KMS-11 (cell line): Measurements from ENCODE around the gene ARID1A.
"Not testable (repeated sequence)": the region's sequence is repeated elsewhere in the genome, so short reads cannot be mapped to it uniquely, and the experiment has no call there.

Experiments
- H2AFZ ChIP-seq: fragments of 200-600 bp; sonication (generic); 2 replicates; pipeline ENCODE4 v1.6.1; 2016; ENCODE audit warnings: antibody characterized with exemption, mixed run types, low read depth
- H3K27ac ChIP-seq: fragments of 200-600 bp; sonication (generic); 2 replicates; pipeline ENCODE4 v1.6.1; 2016; ENCODE audit warnings: mild to moderate bottlenecking, mixed run types
- H3K27me3 ChIP-seq: fragments of 200-600 bp; sonication (generic); 2 replicates; pipeline ENCODE4 v1.6.1; 2017; ENCODE audit warnings: mild to moderate bottlenecking, low read depth, mixed run types, moderate library complexity; ENCODE audit not compliant: insufficient read depth
- H3K36me3 ChIP-seq: fragments of 200-600 bp; sonication (generic); 2 replicates; pipeline ENCODE4 v1.6.1; 2017; ENCODE audit warnings: mild to moderate bottlenecking, mixed run types; ENCODE audit not compliant: insufficient read depth
- H3K4me1 ChIP-seq: fragments of 200-600 bp; sonication (generic); 2 replicates; pipeline ENCODE4 v1.6.1; 2016; ENCODE audit warnings: mild to moderate bottlenecking, low read depth, mixed run types; ENCODE audit not compliant: poor library complexity, severe bottlenecking
- H3K4me2 ChIP-seq: fragments of 200-600 bp; sonication (generic); 2 replicates; pipeline ENCODE4 v1.7.0; 2016; ENCODE audit warnings: mild to moderate bottlenecking, mixed run types
- H3K4me3 ChIP-seq: fragments of 200-600 bp; sonication (generic); IDR thresholded peaks from 2 replicates; pipeline ENCODE4 v1.6.1; 2017; ENCODE audit warnings: low read depth, low read length, mixed read lengths; ENCODE audit not compliant: insufficient read depth
- H3K79me2 ChIP-seq: fragments of 200-600 bp; sonication (generic); 2 replicates; pipeline ENCODE4 v1.6.1; 2016; ENCODE audit warnings: low read depth, mixed run types; ENCODE audit not compliant: insufficient read depth
- H3K9ac ChIP-seq: fragments of 200-600 bp; sonication (generic); 2 replicates; pipeline ENCODE4 v1.6.1; 2016; ENCODE audit warnings: mild to moderate bottlenecking, mixed run types
- H4K20me1 ChIP-seq: fragments of 200-600 bp; sonication (generic); 2 replicates; pipeline ENCODE4 v1.6.1; 2016; ENCODE audit warnings: mild to moderate bottlenecking, mixed run types; ENCODE audit not compliant: insufficient read depth
- TF ChIP-seq, protein P1 (sequence below): fragments of 200-600 bp; sonication (generic); conservative IDR thresholded peaks from 2 replicates; pipeline ENCODE4 v1.6.1; 2017; ENCODE audit warnings: low read depth, mild to moderate bottlenecking, antibody characterized with exemption, low read length, moderate library complexity, mixed read lengths

The ARID1A gene

DNA sequence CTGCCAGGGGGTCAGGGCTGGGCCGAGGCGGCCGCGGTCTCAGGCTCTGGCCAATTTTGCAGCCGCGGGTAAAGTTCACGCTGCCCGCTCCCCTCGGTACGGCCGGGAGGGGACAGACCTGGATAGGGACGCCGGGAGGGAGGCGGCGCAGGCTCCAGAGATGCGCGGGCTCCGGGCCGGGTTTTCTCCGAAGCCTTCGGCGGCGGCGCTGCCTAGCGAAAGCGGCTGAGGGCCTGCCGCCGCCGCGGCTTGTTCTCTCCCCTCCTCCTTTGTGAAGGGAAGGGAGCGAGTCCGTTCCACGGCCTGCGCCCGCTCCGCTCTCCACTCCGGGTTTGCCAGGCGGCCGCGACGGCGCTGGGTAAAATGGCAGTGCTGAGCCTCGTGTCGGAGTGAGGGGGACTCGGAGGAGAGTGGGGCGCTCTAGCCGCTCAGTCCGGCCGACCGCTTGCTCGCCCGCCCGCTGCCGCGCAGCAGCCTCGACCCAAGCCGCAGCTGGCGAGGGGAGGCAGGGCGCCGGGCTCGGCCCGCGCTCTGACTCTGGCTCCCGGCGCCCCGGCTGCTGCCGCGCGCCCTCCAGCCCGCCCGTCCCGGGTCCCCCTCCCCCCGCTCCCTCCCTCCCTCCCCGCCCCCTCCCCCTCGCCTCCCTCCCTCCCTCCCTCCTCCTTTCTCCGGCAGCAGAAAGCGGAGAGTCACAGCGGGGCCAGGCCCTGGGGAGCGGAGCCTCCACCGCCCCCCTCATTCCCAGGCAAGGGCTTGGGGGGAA is at the start of gene ARID1A:
ARID1A (plus strand) TSS at position 660 of the 763 bp plus-strand sequence. CDS start 389 bp downstream, outside the sequence.
- Histone ChIP-seq H3K36me3 (no peaks in the 10 kb centered on the region), H4K20me1 (peaks cover 15% of the 10 kb centered on the region), H3K27me3 (no peaks in the 10 kb centered on the region), H3K27ac (peak within 1 kb of the TSS; percentile 80), H3K79me2 (peaks cover 37% of the 10 kb centered on the region), H3K9ac (peak within 1 kb of the TSS; percentile 93), H2AFZ (peak within 1 kb of the TSS; percentile 58), H3K4me3 (peak within 1 kb of the TSS; percentile 89), H3K4me2 (peak within 1 kb of the TSS; percentile 89), H3K4me1 (peaks cover 44% of the 10 kb centered on the region)
- TF ChIP-seq, protein P1, sequence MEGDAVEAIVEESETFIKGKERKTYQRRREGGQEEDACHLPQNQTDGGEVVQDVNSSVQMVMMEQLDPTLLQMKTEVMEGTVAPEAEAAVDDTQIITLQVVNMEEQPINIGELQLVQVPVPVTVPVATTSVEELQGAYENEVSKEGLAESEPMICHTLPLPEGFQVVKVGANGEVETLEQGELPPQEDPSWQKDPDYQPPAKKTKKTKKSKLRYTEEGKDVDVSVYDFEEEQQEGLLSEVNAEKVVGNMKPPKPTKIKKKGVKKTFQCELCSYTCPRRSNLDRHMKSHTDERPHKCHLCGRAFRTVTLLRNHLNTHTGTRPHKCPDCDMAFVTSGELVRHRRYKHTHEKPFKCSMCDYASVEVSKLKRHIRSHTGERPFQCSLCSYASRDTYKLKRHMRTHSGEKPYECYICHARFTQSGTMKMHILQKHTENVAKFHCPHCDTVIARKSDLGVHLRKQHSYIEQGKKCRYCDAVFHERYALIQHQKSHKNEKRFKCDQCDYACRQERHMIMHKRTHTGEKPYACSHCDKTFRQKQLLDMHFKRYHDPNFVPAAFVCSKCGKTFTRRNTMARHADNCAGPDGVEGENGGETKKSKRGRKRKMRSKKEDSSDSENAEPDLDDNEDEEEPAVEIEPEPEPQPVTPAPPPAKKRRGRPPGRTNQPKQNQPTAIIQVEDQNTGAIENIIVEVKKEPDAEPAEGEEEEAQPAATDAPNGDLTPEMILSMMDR: no peak

DNA sequence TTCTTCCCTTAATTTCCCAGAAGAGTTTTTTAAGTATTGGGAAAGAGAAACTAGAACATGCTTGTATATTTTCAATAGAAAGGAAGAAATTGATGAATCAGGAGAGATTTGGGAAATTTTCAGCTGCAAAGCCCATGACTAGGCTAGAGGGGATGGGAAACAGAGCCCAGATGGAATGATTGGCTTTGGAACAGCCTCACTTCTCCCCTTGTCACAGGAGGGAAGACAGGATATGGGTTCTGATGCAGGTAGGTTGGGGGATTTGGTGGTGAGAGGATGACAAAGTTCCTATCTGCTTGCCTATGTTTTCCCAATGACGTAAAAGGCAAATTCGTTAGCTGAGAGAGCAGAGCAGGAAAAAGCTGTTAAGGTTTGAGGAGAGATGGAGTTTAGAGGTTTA is 31.0 kb upstream of the ARID1A start:
- H3K36me3 ChIP-seq: no peaks in the 10 kb centered on the region
- H3K4me3 ChIP-seq: no peak overlapping the region
- TF ChIP-seq, protein P1: no peak
- H2AFZ ChIP-seq: no peak overlapping the region
- no peak overlapping the region for H3K9ac ChIP-seq
- no peaks in the 10 kb centered on the region for H3K79me2 ChIP-seq
- no peaks in the 10 kb centered on the region for H3K4me1 ChIP-seq
- no peaks in the 10 kb centered on the region for H4K20me1 ChIP-seq
- H3K27ac ChIP-seq: no peak overlapping the region
- no peaks in the 10 kb centered on the region for H3K27me3 ChIP-seq
- no peak overlapping the region for H3K4me2 ChIP-seq

DNA sequence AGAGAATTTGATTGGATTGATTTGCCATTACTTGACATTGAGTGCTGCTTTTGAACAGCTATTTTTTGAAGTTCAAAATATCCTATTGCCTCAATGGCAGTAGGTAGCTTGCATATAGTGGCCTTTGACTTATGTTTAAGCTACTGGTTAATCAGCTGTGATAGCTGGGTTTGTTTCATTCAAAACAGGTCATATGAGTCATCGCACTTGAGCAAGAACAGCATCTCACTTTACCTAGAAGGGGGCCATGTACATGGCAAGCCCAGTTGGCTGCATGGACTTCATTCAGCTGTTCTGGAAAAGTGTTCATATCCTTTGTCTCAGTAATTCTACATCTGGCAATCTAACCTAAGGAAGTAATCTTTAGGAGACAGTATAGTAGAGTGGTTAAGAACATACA is 29.0 kb upstream of the ARID1A start:
- no peak overlapping the region for H3K27ac ChIP-seq
- no peak overlapping the region for H3K4me3 ChIP-seq
- H3K9ac ChIP-seq: no peak overlapping the region
- no peak overlapping the region for H2AFZ ChIP-seq
- H3K4me1 ChIP-seq: no peaks in the 10 kb centered on the region
- H3K79me2 ChIP-seq: no peaks in the 10 kb centered on the region
- H3K4me2 ChIP-seq: no peak overlapping the region
- no peaks in the 10 kb centered on the region for H4K20me1 ChIP-seq
- H3K27me3 ChIP-seq: no peaks in the 10 kb centered on the region
- no peaks in the 10 kb centered on the region for H3K36me3 ChIP-seq
- TF ChIP-seq, protein P1: no peak

DNA sequence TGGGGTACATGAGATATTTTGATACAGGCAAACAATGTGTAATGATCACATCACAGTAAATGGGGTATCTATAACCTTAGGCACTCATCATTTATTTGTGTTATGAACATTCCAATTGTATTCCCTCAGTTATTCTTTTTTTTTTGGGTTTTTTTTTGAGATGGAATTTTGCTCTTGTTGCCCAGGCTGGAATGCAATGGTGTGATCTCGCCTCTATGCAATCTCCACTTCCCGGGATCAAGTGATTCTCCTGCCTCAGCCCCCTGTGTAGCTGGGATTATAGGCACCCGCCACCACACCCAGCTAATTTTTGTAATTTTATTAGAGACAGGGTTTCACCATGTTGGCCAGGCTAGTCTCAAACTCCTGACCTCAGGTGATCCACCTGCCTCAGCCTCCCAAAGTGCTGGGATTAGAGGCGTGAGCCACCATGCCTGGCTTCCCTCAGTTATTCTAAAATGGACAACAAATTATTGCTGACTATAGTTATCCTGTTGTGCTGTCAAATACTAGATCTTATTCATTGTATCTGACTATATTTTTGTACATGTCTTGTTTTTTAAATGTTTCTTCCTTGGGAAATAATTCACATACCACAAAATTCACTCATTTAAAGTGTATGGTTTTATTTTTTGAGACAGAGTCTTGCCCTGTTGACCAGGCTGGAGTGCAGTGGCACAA is 27.6 kb upstream of the ARID1A start:
- H3K4me1 ChIP-seq, H3K4me3 ChIP-seq, H3K27ac ChIP-seq, H3K79me2 ChIP-seq, H3K9ac ChIP-seq, H3K27me3 ChIP-seq, H3K4me2 ChIP-seq, H3K36me3 ChIP-seq, H2AFZ ChIP-seq, H4K20me1 ChIP-seq: not testable (repeated sequence)
